ENCODE results near the gene TMEM181. TPM values are rescaled to one million over a fixed set of nuclear protein-coding genes. Genes with fewer than 3 reads are reported as not detected.

Gene TMEM181
- total and polyA plus RNA-seq, 2 donors (not counting 1 experiment from before 2014, with no cell fraction given), result 35.6 to 36.0 TPM

- H3K9me3 ChIP-seq (ENCODE audit: control insufficient read depth, insufficient read depth, low read depth, low read length), result no peaks in the 10 kb centered on the region
Measured at GRCh38 chr6:158661156-158661685, 101.3 kb downstream of the TMEM181 start.

DNA sequence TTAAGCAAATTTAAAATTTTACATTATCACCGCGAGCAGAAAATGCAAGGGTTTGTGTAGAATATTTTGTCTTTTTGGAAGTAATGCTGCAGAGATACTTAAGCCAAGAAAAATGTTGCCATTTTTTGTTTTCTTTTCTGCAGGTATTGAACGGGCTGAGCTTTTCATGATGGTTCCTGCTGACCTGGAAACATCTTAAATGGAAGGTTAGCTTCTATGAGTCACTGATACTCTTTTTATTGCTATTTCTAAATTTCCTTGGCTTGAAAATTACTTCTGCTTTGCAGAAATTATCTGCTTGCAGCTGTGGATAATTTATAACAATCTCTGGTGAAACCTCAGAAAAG is 102.7 kb downstream of the TMEM181 start:
- Histone ChIP-seq H3K36me3 (ENCODE audit: control insufficient read depth, insufficient read depth, low read length) (no peaks in the 10 kb centered on the region), H3K79me2 (ENCODE audit: control insufficient read depth, insufficient read depth, low read length) (no peaks in the 10 kb centered on the region), H3K27ac (ENCODE audit: insufficient read depth, low read length) (no peak overlapping the region), H3K27me3 (ENCODE audit: control insufficient read depth, insufficient read depth, low read length) (no peaks in the 10 kb centered on the region), H3K9me3 (ENCODE audit: control insufficient read depth, insufficient read depth, low read depth, low read length) (no peaks in the 10 kb centered on the region), H3K4me1 (ENCODE audit: control insufficient read depth, extremely low read depth, insufficient read depth, low read length) (no peaks in the 10 kb centered on the region), H2AFZ (ENCODE audit: low read length) (no peak overlapping the region), H3K4me3 (replicated peaks in 1 of 4; ENCODE audit: control extremely low read depth in 1 of 4, insufficient read depth in 1 of 4, low read depth in 3 of 4, low read length in 4 of 4) (peak overlapping the region in 3 of 4 experiments; percentile 6 to 24 (median 10)), H4K20me1 (ENCODE audit: control insufficient read depth, extremely low read depth, insufficient read depth, low read length) (no peaks in the 10 kb centered on the region), H3K4me2 (ENCODE audit: extremely low read depth, insufficient read depth, low read length) (peak overlapping the region; percentile 73), H3K9ac (ENCODE audit: insufficient read depth, low read length) (no peak overlapping the region)
- TF ChIP-seq EZH2 (IDR thresholded peaks at IDR 0.05; ENCODE audit: low read length, missing control alignments), result no peak
- TF ChIP-seq CTCF (conservative IDR thresholded peaks at IDR 0.05 in 1 of 2, IDR thresholded peaks at IDR 0.05 in 1 of 2; ENCODE audit: low read depth in 1 of 2, low read length in 2 of 2), result no peak
- no peak for DNase-seq (ENCODE audit: low read depth in 2 of 2)

More at GRCh38 chr6:158661156-158661685, 101.3 kb downstream of the TMEM181 start:
- H3K4me3 ChIP-seq (replicated peaks in 1 of 4; ENCODE audit: control extremely low read depth in 1 of 4, insufficient read depth in 1 of 4, low read depth in 3 of 4, low read length in 4 of 4), result no peak overlapping the region
- no peak overlapping the region for H3K4me2 ChIP-seq (ENCODE audit: extremely low read depth, insufficient read depth, low read length)
- no peaks in the 10 kb centered on the region for H3K79me2 ChIP-seq (ENCODE audit: control insufficient read depth, insufficient read depth, low read length)
- H3K4me1 ChIP-seq (ENCODE audit: control insufficient read depth, extremely low read depth, insufficient read depth, low read length), result peaks cover 2% of the 10 kb centered on the region
- no peak for TF ChIP-seq CTCF (conservative IDR thresholded peaks at IDR 0.05 in 1 of 2, IDR thresholded peaks at IDR 0.05 in 1 of 2; ENCODE audit: low read depth in 1 of 2, low read length in 2 of 2)
- TF ChIP-seq EZH2 (IDR thresholded peaks at IDR 0.05; ENCODE audit: low read length, missing control alignments), result no peak
- H3K27ac ChIP-seq (ENCODE audit: insufficient read depth, low read length), result no peak overlapping the region
- no peak overlapping the region for H3K9ac ChIP-seq (ENCODE audit: insufficient read depth, low read length)
- no peak for DNase-seq (ENCODE audit: low read depth in 2 of 2)
- H3K36me3 ChIP-seq (ENCODE audit: control insufficient read depth, insufficient read depth, low read length), result no peaks in the 10 kb centered on the region
- no peaks in the 10 kb centered on the region for H4K20me1 ChIP-seq (ENCODE audit: control insufficient read depth, extremely low read depth, insufficient read depth, low read length)
- H3K27me3 ChIP-seq (ENCODE audit: control insufficient read depth, insufficient read depth, low read length), result no peaks in the 10 kb centered on the region
- no peak overlapping the region for H2AFZ ChIP-seq (ENCODE audit: low read length)

GRCh38 chr6:158662954-158663624 is 103.2 kb downstream of the TMEM181 start:
- Histone ChIP-seq H3K9ac (ENCODE audit: insufficient read depth, low read length) (no peak overlapping the region), H3K4me2 (ENCODE audit: extremely low read depth, insufficient read depth, low read length) (peak overlapping the region; percentile 73), H3K79me2 (ENCODE audit: control insufficient read depth, insufficient read depth, low read length) (no peaks in the 10 kb centered on the region), H2AFZ (ENCODE audit: low read length) (peak overlapping the region; percentile 56), H3K27ac (ENCODE audit: insufficient read depth, low read length) (no peak overlapping the region), H4K20me1 (ENCODE audit: control insufficient read depth, extremely low read depth, insufficient read depth, low read length) (no peaks in the 10 kb centered on the region), H3K4me1 (ENCODE audit: control insufficient read depth, extremely low read depth, insufficient read depth, low read length) (no peaks in the 10 kb centered on the region), H3K9me3 (ENCODE audit: control insufficient read depth, insufficient read depth, low read depth, low read length) (no peaks in the 10 kb centered on the region), H3K4me3 (replicated peaks in 1 of 4; ENCODE audit: control extremely low read depth in 1 of 4, insufficient read depth in 1 of 4, low read depth in 3 of 4, low read length in 4 of 4) (peak overlapping the region in 2 of 4 experiments; percentile 6 to 30), H3K27me3 (ENCODE audit: control insufficient read depth, insufficient read depth, low read length) (no peaks in the 10 kb centered on the region), H3K36me3 (ENCODE audit: control insufficient read depth, insufficient read depth, low read length) (no peaks in the 10 kb centered on the region)
- DNase-seq (ENCODE audit: low read depth in 2 of 2), result peak; percentile 70 to 77
- no peak for TF ChIP-seq CTCF (conservative IDR thresholded peaks at IDR 0.05 in 1 of 2, IDR thresholded peaks at IDR 0.05 in 1 of 2; ENCODE audit: low read depth in 1 of 2, low read length in 2 of 2)

All from fibroblast of lung (primary cell).